Gastroesophageal sphincter (tissue), 4 donors: Measurements from ENCODE around the gene ATP1A3. TPM values are rescaled to one million over a fixed set of nuclear protein-coding genes. Genes with fewer than 3 reads are reported as not detected.
A peak's percentile ranks its signal among the peaks of the same experiment; 100 is the strongest.
"Not testable (repeated sequence)": the region's sequence is repeated elsewhere in the genome, so short reads cannot be mapped to it uniquely, and the experiment has no call there.

ENCODE experiments used
- ATAC-seq: fragments of 150-250 bp; one replicate; pipeline ENCODE4 v1.9.1; 2016; ENCODE audit warnings: mild to moderate bottlenecking, moderate library complexity
- H3K27ac ChIP-seq, 4 donors: fragments of 200-600 bp; sonication (generic) in 3 of 4; 1 replicate in 3 of 4; 2 replicates in 1 of 4; pipeline ENCODE4 v1.5.1; 2016 to 2019
- H3K27me3 ChIP-seq: fragments of 200-600 bp; sonication (generic); one replicate; pipeline ENCODE4 v1.5.1; 2019
- H3K36me3 ChIP-seq, 2 donors: fragments of 200-600 bp; sonication (generic); one replicate each; pipeline ENCODE4 v1.5.1; 2019; ENCODE audit warnings: control low read depth in 1 of 2
- H3K4me1 ChIP-seq, 3 donors: fragments of 200-600 bp; sonication (generic); 1 replicate in 2 of 3; 2 replicates in 1 of 3; pipeline ENCODE4 v1.5.1; 2016 to 2019; ENCODE audit warnings: control low read depth in 2 of 3
- H3K4me3 ChIP-seq, 2 donors: fragments of 200-600 bp; sonication (generic); one replicate each; pipeline ENCODE4 v1.5.1; 2019; ENCODE audit warnings: mild to moderate bottlenecking in 1 of 2, moderate library complexity in 1 of 2
- H3K9me3 ChIP-seq, 3 donors: fragments of 200-600 bp; sonication (generic); one replicate each; pipeline ENCODE4 v1.5.1; 2017 to 2019; ENCODE audit warnings: control low read depth in 2 of 3
- CTCF ChIP-seq, 4 experiments: fragments of 200-600 bp in 2 of 4; fragments of 450-650 bp in 2 of 4; sonication (generic) in 1 of 4; IDR thresholded peaks; one replicate each; pipeline ENCODE4 v1.5.1; 2017 to 2019; ENCODE audit warnings: antibody characterized with exemption in 4 of 4, mild to moderate bottlenecking in 2 of 4, moderate library complexity in 2 of 4
- EP300 ChIP-seq: sonication (generic); formaldehyde crosslinking; IDR thresholded peaks from one replicate; pipeline ENCODE4 v1.6.1; 2017; ENCODE audit warnings: antibody characterized with exemption, mild to moderate bottlenecking
- POLR2A ChIP-seq, 2 donors: fragments of 450-650 bp; IDR thresholded peaks; one replicate each; pipeline ENCODE4 v1.6.1; 2017; ENCODE audit warnings: antibody characterized with exemption in 2 of 2, mild to moderate bottlenecking in 2 of 2, moderate library complexity in 1 of 2
- POLR2AphosphoS5 ChIP-seq: sonication (generic); formaldehyde crosslinking; IDR thresholded peaks from one replicate; pipeline ENCODE4 v1.6.1; 2017; ENCODE audit warnings: antibody characterized with exemption
- WGBS, 2 donors: methylation state at CpG; one replicate each; pipeline ENCODE4 v1.1.5; 2018; ENCODE audit warnings: low coverage in 1 of 2; 5-methylcytosine and 5-hydroxymethylcytosine counted together
- total RNA-seq, 4 donors: library from RNA; depleted of rRNA; stranded (reverse); fragments of >200 nt; gene quantifications; one replicate each; pipeline ENCODE4 v1.1.0, GENCODE V29; 2016

Gene ATP1A3
- total RNA-seq, 4 donors from 2014 or later = 0.81 to 2.6 (median 1.1) TPM; not detected in 1

- WGBS, 2 donors = no CpG with 5 or more reads among the region's 5 CpGs
- H3K9me3 ChIP-seq = no peaks in the 10 kb centered on the region
- H3K27ac ChIP-seq = no peak overlapping the region
- no peaks in the 10 kb centered on the region for H3K27me3 ChIP-seq
- no peak for ATAC-seq
- H3K4me3 ChIP-seq = no peak overlapping the region
- TF ChIP-seq POLR2AphosphoS5 (no peak), POLR2A (IDR thresholded peaks at IDR 0.05) (no peak), EP300 (no peak), CTCF (IDR thresholded peaks at IDR 0.05) (no peak)
- H3K36me3 ChIP-seq = peaks cover 0 to 67% of the 10 kb centered on the region in 2 donors
- peaks cover 0 to 1% (median 0%) of the 10 kb centered on the region in 3 donors for H3K4me1 ChIP-seq
Observed at GRCh38 chr19:42037649-42038048, 43.6 kb upstream of the ATP1A3 start.

- not testable (repeated sequence) for H3K4me3 ChIP-seq, H3K9me3 ChIP-seq, H3K27me3 ChIP-seq, H3K27ac ChIP-seq
- 33 to 42% methylated on average over 15 to 16 of the region's 17 CpGs for WGBS, 2 donors
- peak in 3 of 4 experiments; percentile 60 to 87 (median 75) for TF ChIP-seq CTCF (IDR thresholded peaks at IDR 0.05)
- Histone ChIP-seq H3K36me3 (peaks cover 0 to 45% of the 10 kb centered on the region in 2 donors), H3K4me1 (peaks cover 0 to 11% (median 0%) of the 10 kb centered on the region in 3 donors)
- ATAC-seq = peak; percentile 51
Observed at GRCh38 chr19:42034640-42035391, 40.8 kb upstream of the ATP1A3 start.

DNA sequence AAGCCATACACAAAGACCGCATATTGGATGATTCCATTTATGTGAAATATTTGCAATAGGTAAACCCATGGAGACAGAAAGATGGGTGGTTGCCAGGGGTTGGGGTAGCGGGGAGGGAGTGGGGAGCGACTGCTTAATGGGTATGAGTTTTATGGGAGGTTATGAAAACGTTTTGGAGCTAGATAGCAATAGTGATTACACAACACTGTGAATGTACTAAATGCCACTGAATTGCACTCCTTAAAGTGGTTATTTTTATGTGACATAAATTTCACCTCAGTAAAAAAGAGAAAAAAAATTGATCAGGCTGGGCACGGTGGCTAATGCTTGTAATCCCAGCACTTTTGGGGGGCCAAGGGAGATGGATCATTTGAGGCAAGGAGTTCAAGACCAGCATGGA lies 39.4 kb upstream of the ATP1A3 start:
- 63 to 66% methylated on average over 5 of the region's 5 CpGs for WGBS, 2 donors
- Histone ChIP-seq H3K27ac (no peak overlapping the region), H3K9me3 (no peaks in the 10 kb centered on the region), H3K27me3 (no peaks in the 10 kb centered on the region), H3K4me1 (peaks cover 0 to 11% (median 0%) of the 10 kb centered on the region in 3 donors), H3K36me3 (peaks cover 0 to 41% of the 10 kb centered on the region in 2 donors), H3K4me3 (no peak overlapping the region)
- no peak for TF ChIP-seq POLR2A (IDR thresholded peaks at IDR 0.05)
- peak; percentile 20 for TF ChIP-seq POLR2AphosphoS5
- no peak for TF ChIP-seq EP300
- no peak for TF ChIP-seq CTCF (IDR thresholded peaks at IDR 0.05)
- no peak for ATAC-seq

DNA sequence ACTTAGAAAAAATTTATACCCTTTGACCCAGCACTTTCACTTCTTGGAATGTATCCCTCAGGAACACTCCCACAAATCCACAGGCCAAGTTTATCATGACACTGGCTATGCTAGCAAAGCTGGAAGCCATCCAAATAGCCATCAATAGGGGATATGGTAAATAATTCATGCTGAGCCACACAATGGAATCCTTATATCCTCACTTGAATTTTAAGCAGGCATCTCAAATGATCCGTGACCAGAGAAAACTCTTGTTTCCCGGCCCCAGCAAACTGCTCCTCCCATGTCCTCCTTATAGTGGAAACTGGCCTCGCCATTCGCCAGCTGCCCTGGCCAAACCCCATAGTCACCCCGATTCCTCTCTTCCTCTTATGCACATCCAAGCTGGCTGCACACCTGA lies 38.4 kb upstream of the ATP1A3 start:
- Histone ChIP-seq H3K4me3 (no peak overlapping the region), H3K27me3 (no peaks in the 10 kb centered on the region), H3K4me1 (peaks cover 0 to 11% (median 0%) of the 10 kb centered on the region in 3 donors), H3K36me3 (peaks cover 0 to 34% of the 10 kb centered on the region in 2 donors), H3K27ac (no peak overlapping the region), H3K9me3 (no peaks in the 10 kb centered on the region)
- 55 to 58% methylated on average over 4 to 5 of the region's 5 CpGs for WGBS, 2 donors
- no peak for ATAC-seq
- peak; percentile 41 for TF ChIP-seq POLR2AphosphoS5
- TF ChIP-seq POLR2A (IDR thresholded peaks at IDR 0.05) = no peak
- TF ChIP-seq CTCF (IDR thresholded peaks at IDR 0.05) = no peak
- no peak for TF ChIP-seq EP300
